A549 (cell line): ENCODE measurements around the gene PCBP3. TPM values are rescaled to one million over a fixed set of nuclear protein-coding genes. Genes with fewer than 3 reads are reported as not detected.
A peak's percentile ranks its signal among the peaks of the same experiment; 100 is the strongest.

Source experiments
- ATAC-seq, 2 experiments: fragments of 200-7000 bp in 1 of 2; fragments of >200 bp in 1 of 2; cut with Nextera tagmentation in 1 of 2; cut with Tn5 transposase in 1 of 2; 3 replicates each; pipeline versions ENCODE4 v1.8.0 to v1.9.1; 2018 to 2020; ENCODE audit warnings: mild to moderate bottlenecking in 1 of 2, moderate library complexity in 1 of 2
- CTCF ChIA-PET: fragments of 300-600 bp; sonication (Branson Sonifier 250); formaldehyde crosslinking; extraction: SDS; loops from one replicate; lab custom pipeline; 2021; ENCODE audit warnings: antibody characterized with exemption, inconsistent platforms; lab: Yijun Ruan, JAX
- POLR2A ChIA-PET: fragments of 350-600 bp; formaldehyde crosslinking; extraction: SDS; loops from one replicate; lab custom pipeline; 2021; ENCODE audit warnings: antibody characterized with exemption, inconsistent platforms; lab: Yijun Ruan, JAX
- DNase-seq, 2 experiments: peaks; one replicate each; pipeline versions ENCODE4 v3.0.0 to v3.0.0-alpha.2; 2011 to 2016; ENCODE audit warnings: low read depth in 1 of 2, low spot score in 1 of 2
- FAIRE-seq: peaks from 2 replicates; lab custom pipeline; 2011; peaks lifted over from hg19 to GRCh38; lab: Jason Lieb, UNC
- H3K27ac ChIP-seq, 2 experiments: fragments of >200 bp; sonication (Bioruptor Twin); formaldehyde crosslinking; 3 replicates each; pipeline ENCODE4 v1.5.1; 2016 to 2017
- H3K4me1 ChIP-seq: fragments of >200 bp; sonication (Bioruptor Twin); formaldehyde crosslinking; 3 replicates; pipeline ENCODE4 v1.6.1; 2016
- H3K4me2 ChIP-seq: fragments of >200 bp; sonication (Bioruptor Twin); formaldehyde crosslinking; 3 replicates; pipeline ENCODE4 v1.6.1; 2016
- H3K4me3 ChIP-seq: fragments of >200 bp; sonication (Bioruptor Twin); formaldehyde crosslinking; 3 replicates; pipeline ENCODE4 v1.5.1; 2016
- H3K9me3 ChIP-seq: fragments of >200 bp; sonication (Bioruptor Twin); formaldehyde crosslinking; 3 replicates; pipeline ENCODE4 v1.6.1; 2016
- EHF ChIP-seq: fragments of 250-450 bp; sonication (Bioruptor Pico); IDR thresholded peaks from 2 replicates; pipeline ENCODE4 v1.5.0; 2020; ENCODE audit warnings: mild to moderate bottlenecking
- FOXS1 ChIP-seq: fragments of 250-450 bp; sonication (Bioruptor Pico); IDR thresholded peaks from 2 replicates; pipeline ENCODE4 v1.5.0; 2020; ENCODE audit warnings: mild to moderate bottlenecking, moderate library complexity
- KDM5A ChIP-seq: fragments of 200-600 bp; sonication (generic); IDR thresholded peaks from 2 replicates; pipeline ENCODE4 v1.6.1; 2016; ENCODE audit warnings: antibody characterized with exemption, mild to moderate bottlenecking
- NR3C1 ChIP-seq: fragments of >200 bp; sonication (Bioruptor Twin); formaldehyde crosslinking; IDR thresholded peaks from 3 replicates; pipeline ENCODE4 v1.6.1; 2017
- POLR2A ChIP-seq: IDR thresholded peaks from 2 replicates; pipeline ENCODE4 v1.6.1; 2012; ENCODE audit warnings: mild to moderate bottlenecking, low read length
- RAD21 ChIP-seq, 2 experiments: fragments of >200 bp in 1 of 2; sonication (Bioruptor Twin) in 1 of 2; formaldehyde crosslinking in 1 of 2; IDR thresholded peaks in 1 of 2; conservative IDR thresholded peaks in 1 of 2; 2 replicates in 1 of 2; 3 replicates in 1 of 2; pipeline ENCODE4 v1.6.1; 2012 to 2018; ENCODE audit warnings: inconsistent platforms in 1 of 2
- SMC3 ChIP-seq: fragments of >200 bp; sonication (Bioruptor Twin); formaldehyde crosslinking; IDR thresholded peaks from 3 replicates; pipeline ENCODE4 v1.6.1; 2018; ENCODE audit warnings: inconsistent platforms
- ZC3H11A ChIP-seq: fragments of 450-650 bp; IDR thresholded peaks from 2 replicates; pipeline ENCODE4 v1.6.1; 2014; ENCODE audit warnings: antibody characterized with exemption, mild to moderate bottlenecking
- WGBS: methylation state at CpG from one replicate; pipeline ENCODE4 v1.1.6; 2017; ENCODE audit errors: missing lambda C conversion rate; 5-methylcytosine and 5-hydroxymethylcytosine counted together
- polyA plus RNA-seq, 4 experiments: library from polyadenylated mRNA; depleted of rRNA in 3 of 4; stranded (reverse); fragments of >200 nt; fragmentation: RNase III in 1 of 4; extraction: RNeasy Plus Mini Kit Qiagen cat#74134 plus additional on column Dnase treatment in 1 of 4; gene quantifications; 2 replicates in 3 of 4; 3 replicates in 1 of 4; pipeline ENCODE4 v1.2.3, GENCODE V29; 2011 to 2017
- TF ChIP-seq, protein P1 (sequence below): IDR thresholded peaks from 2 replicates; pipeline ENCODE4 v1.6.1; 2012; ENCODE audit warnings: low read depth, borderline replicate concordance
- TF ChIP-seq, protein P2 (sequence below): fragments of 250-450 bp; sonication (Bioruptor Pico); IDR thresholded peaks from 2 replicates; pipeline ENCODE4 v1.5.0; 2021; ENCODE audit warnings: mild to moderate bottlenecking, moderate library complexity, borderline replicate concordance

The PCBP3 gene
- polyA plus RNA-seq, 2 of the 4 experiments (the other 2 are of a cell fraction) = 0.30 to 0.34 TPM

DNA sequence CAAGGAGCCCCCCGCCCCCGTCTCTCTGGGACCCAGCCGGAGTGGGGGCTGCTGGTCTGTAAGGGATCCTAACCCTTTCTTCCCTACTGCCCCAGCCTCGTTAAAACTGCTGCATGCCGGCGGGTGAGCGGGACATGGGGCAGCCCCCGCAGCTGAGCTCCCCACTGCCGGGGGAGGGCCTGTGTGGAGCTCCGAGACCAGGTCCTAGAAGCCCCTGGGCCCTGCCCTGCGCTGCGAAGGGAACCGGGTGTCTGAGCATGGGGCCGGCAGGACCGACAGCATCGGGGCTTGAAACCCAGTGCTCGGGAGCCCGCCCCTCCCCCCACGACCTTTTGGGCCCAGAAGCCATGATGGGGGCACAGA lies 328.8 kb downstream of the PCBP3 start (continued):
- no peak for TF ChIP-seq EHF (CRISPR knock-in tag)
- TF ChIP-seq FOXS1 (CRISPR knock-in tag) = no peak
- TF ChIP-seq POLR2A = no peak

DNA sequence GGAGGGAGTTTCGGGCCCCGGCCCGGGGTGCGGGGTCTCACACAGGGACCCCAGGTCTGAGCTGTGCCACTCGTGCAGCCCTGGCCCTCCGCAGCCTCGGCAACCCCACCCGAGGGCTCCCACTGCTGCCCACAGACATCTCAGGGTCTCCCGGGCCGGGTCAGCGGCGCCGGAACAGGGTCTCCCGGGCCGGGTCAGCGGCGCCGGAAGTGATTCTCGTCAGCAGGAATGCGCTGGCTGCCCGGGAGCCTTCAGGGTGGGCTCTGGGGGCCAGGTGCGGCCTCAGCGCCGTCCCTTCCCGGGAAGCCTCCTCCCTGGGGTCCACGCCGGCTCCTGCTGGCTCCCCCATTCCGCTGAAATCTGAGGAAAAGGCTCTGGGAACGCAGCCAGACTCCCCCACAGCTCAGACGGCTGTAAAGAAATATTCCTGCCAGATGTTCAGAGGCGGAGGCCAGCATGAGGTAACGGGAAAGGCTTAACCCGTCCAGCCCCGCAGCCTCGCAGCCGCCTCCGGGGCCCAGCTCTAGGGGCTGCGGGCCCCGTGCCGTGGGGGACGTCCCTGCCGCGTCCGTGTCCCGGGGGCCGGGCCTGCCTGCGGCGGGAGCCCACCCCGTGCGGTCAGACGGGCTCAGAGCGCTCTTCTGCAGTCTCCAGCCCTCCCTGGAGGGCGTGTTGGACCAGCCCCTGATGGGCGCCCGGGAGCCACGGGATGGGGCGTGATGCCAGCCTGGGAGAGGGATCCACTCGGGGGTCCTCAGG lies 329.4 kb downstream of the PCBP3 start:
- no peak for DNase-seq
- WGBS = 64% methylated on average over 10 of the region's 58 CpGs
- Histone ChIP-seq H3K4me3 (peak overlapping the region; percentile 34; the same call in 2 of the 3 replicates), H3K9me3 (no peaks in the 10 kb centered on the region), H3K4me1 (peaks cover 6% of the 10 kb centered on the region; the same call in 1 of the 3 replicates), H3K4me2 (peak overlapping the region; percentile 68), H3K27ac (peak overlapping the region in 1 of 2 experiments; percentile 68; a peak in 3 of 6 replicates)
- TF ChIP-seq NR3C1 (no peak), ZC3H11A (no peak)
- peak in 1 of 2 experiments; percentile 18; a peak in 2 of 6 replicates for ATAC-seq
- POLR2A ChIA-PET = interaction anchor here (0.6 kb wide), 1 partner anchor 306 kb away, joined by 8 read pairs; no protein-coding TSS in a partner anchor
- CTCF ChIA-PET = interaction anchor here (0.6 to 3.2 kb wide), 15 partner anchors 19 to 1097 kb away, joined by 3 to 19 read pairs (median 3); no protein-coding TSS in a partner anchor
- FAIRE-seq = no peak

DNA sequence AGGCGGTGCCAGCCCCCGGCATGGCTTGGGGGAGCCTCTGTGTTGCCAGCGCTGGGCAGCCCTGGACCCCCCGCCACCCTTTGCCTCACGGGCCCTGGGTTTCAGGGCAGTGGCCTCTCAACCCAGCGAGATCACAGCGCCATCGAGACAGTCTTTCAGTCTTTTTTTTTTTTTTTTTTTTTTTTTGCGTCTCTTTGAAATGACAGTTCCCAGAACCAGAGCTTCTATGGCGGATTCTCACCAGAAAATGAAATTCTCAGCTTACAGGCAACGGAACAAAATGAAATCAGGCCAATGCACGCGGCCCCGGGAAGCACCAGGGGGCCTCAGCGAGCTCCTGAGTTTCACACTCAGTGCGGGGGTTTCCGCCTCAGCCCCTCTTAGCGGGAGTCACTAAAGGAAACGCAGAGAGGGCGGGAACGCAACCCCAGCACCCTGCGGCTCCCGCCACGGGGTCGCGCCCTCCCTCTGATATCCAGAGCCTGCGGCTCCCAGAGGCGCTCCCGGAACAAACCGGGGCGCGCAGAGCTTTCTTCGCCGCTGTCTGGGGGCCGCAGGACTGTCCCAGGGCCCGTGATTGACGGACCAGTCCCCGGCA lies 330.0 kb downstream of the PCBP3 start:
- ATAC-seq = peak in 1 of 2 experiments; percentile 64; a peak in 3 of 6 replicates
- peak; percentile 26 to 68 for DNase-seq
- peak; percentile 30 to 32; a peak in 3 of 5 replicates for TF ChIP-seq RAD21 (conservative IDR thresholded peaks at IDR 0.05 in 1 of 2, IDR thresholded peaks at IDR 0.05 in 1 of 2)
- peak; percentile 23; the same call in 2 of the 3 replicates for TF ChIP-seq SMC3
- TF ChIP-seq, protein P1, sequence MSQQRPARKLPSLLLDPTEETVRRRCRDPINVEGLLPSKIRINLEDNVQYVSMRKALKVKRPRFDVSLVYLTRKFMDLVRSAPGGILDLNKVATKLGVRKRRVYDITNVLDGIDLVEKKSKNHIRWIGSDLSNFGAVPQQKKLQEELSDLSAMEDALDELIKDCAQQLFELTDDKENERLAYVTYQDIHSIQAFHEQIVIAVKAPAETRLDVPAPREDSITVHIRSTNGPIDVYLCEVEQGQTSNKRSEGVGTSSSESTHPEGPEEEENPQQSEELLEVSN = no peak
- TF ChIP-seq KDM5A = no peak
- H3K4me3 ChIP-seq = peak overlapping the region; percentile 34; the same call in 2 of the 3 replicates
- no peaks in the 10 kb centered on the region for H3K9me3 ChIP-seq
- H3K4me1 ChIP-seq = peaks cover 6% of the 10 kb centered on the region; the same call in 1 of the 3 replicates
- CTCF ChIA-PET = interaction anchor here (0.7 to 1.9 kb wide), 15 partner anchors 19 to 1098 kb away, joined by 3 to 13 read pairs (median 3); no protein-coding TSS in a partner anchor
- POLR2A ChIA-PET = interaction anchor here (0.6 to 0.7 kb wide), 4 partner anchors 10 to 305 kb away, joined by 4 to 15 read pairs (median 8); no protein-coding TSS in a partner anchor
- WGBS = 12% methylated on average over 16 of the region's 38 CpGs
- H3K4me2 ChIP-seq = peak overlapping the region; percentile 68
- FAIRE-seq = no peak
- H3K27ac ChIP-seq = peak overlapping the region; percentile 14 to 71; a peak in 3 of 6 replicates

DNA sequence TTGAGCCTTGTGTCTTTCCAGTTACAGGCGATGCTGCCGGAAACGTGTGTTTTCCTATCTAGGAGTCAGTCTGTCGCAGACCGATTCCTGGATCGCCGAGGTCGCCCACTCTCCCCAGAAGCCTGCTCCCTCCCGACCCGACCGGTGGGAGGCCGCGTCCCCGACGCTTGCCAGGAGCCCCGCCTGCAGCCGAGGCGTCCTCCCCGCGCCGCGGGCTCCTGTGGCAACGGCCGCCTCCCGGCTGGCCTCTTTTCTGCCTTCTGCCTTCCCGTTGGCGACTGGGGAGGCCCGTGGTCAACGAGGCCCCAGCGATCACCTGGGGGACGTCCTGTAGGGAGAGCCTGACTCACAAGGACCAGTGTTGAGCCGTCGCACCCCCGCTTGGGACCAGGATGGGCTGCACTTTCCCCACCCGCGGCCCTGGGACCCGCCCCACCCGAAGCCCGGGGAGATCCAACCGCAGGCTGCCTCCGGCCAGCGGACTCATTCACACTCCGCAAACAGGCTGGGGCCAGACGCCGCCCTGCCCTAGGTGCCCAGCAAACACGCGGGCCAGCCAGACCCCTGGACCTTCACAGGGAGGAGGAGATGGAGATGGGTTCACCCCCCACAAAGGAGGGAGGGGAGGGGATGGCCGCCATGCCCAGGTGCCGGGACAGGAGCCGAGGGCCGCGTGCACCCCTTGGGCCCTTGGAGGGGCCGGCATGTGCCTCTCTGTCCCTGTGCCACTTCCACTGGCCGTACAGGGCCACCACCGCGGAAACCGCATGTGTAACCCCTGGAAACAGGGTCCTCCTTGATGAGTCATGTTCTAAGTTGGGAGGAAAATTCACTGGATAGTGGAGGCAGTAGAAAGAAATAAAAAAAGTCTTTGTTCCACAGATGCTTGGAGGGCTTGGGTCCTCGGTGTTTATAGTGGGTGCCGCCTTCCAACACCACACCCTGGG lies 330.8 kb downstream of the PCBP3 start:
- H3K4me2 ChIP-seq = peak overlapping the region; percentile 68
- H3K4me3 ChIP-seq = peak overlapping the region; percentile 34; the same call in 2 of the 3 replicates
- ATAC-seq = no peak
- ChIA-PET CTCF (interaction anchor here (0.7 to 1.9 kb wide), 16 partner anchors 20 to 1099 kb away, joined by 3 to 13 read pairs (median 3); no protein-coding TSS in a partner anchor), POLR2A (interaction anchor here (0.6 to 0.7 kb wide), 3 partner anchors 9 to 243 kb away, joined by 4 to 15 read pairs (median 7); no protein-coding TSS in a partner anchor)
- WGBS = 76% methylated on average over 35 of the region's 59 CpGs
- FAIRE-seq = no peak
- peaks cover 6% of the 10 kb centered on the region; the same call in 1 of the 3 replicates for H3K4me1 ChIP-seq
- H3K9me3 ChIP-seq = no peaks in the 10 kb centered on the region
- no peak for DNase-seq
- TF ChIP-seq, protein P2, sequence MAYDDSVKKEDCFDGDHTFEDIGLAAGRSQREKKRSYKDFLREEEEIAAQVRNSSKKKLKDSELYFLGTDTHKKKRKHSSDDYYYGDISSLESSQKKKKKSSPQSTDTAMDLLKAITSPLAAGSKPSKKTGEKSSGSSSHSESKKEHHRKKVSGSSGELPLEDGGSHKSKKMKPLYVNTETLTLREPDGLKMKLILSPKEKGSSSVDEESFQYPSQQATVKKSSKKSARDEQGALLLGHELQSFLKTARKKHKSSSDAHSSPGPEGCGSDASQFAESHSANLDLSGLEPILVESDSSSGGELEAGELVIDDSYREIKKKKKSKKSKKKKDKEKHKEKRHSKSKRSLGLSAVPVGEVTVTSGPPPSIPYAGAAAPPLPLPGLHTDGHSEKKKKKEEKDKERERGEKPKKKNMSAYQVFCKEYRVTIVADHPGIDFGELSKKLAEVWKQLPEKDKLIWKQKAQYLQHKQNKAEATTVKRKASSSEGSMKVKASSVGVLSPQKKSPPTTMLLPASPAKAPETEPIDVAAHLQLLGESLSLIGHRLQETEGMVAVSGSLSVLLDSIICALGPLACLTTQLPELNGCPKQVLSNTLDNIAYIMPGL = no peak
- TF ChIP-seq, all 56 proteins: peak for 0
- H3K27ac ChIP-seq = peak overlapping the region; percentile 14 to 71; a peak in 3 of 6 replicates
